Right lobe of liver (tissue), 6 donors: Measurements from ENCODE around the gene ERC1. TPM values are rescaled to one million over a fixed set of nuclear protein-coding genes. Genes with fewer than 3 reads are reported as not detected.
A peak's percentile ranks its signal among the peaks of the same experiment; 100 is the strongest.

Experiments
- ATAC-seq, 4 donors: fragments of 200-7000 bp; cut with Tn5 transposase; one replicate each; pipeline ENCODE4 v1.9.1; 2020; ENCODE audit warnings: mild to moderate bottlenecking in 4 of 4, moderate library complexity in 4 of 4
- DNase-seq, 3 donors: peaks; one replicate each; pipeline ENCODE4 v3.0.0-alpha.2; 2020
- H3K27ac ChIP-seq, 3 donors: fragments of 200-600 bp; one replicate each; pipeline ENCODE4 v1.8.0; 2022
- H3K27me3 ChIP-seq, 2 donors: fragments of 200-600 bp; one replicate each; pipeline ENCODE4 v1.8.0; 2022
- H3K36me3 ChIP-seq, 4 donors: fragments of 200-600 bp; sonication (generic) in 1 of 4; one replicate each; pipeline versions ENCODE4 v1.5.1 to v1.8.0; 2017 to 2022; ENCODE audit warnings: control low read depth in 1 of 4
- H3K4me1 ChIP-seq, 4 donors: fragments of 200-600 bp; sonication (generic) in 1 of 4; one replicate each; pipeline versions ENCODE4 v1.5.1 to v1.8.0; 2017 to 2022; ENCODE audit warnings: control low read depth in 1 of 4
- H3K4me3 ChIP-seq, 3 donors: fragments of 200-600 bp; one replicate each; pipeline ENCODE4 v1.8.0; 2022
- H3K9me3 ChIP-seq, 4 donors: fragments of 200-600 bp; sonication (generic) in 1 of 4; one replicate each; pipeline versions ENCODE4 v1.5.1 to v1.8.0; 2017 to 2022; ENCODE audit warnings: control low read depth in 1 of 4
- CTCF ChIP-seq, 4 donors: fragments of 200-600 bp in 3 of 4; fragments of 450-650 bp in 1 of 4; IDR thresholded peaks; one replicate each; pipeline versions ENCODE4 v1.5.1 to v1.8.0; 2016 to 2022; ENCODE audit warnings: antibody characterized with exemption in 4 of 4, mild to moderate bottlenecking in 2 of 4
- POLR2A ChIP-seq: fragments of 450-650 bp; IDR thresholded peaks from one replicate; pipeline ENCODE4 v1.6.1; 2017; ENCODE audit warnings: antibody characterized with exemption, mild to moderate bottlenecking
- WGBS: methylation state at CpG from one replicate; pipeline ENCODE4 v1.1.6; 2018; ENCODE audit warnings: low coverage, low lambda C conversion rate; ENCODE audit not compliant: insufficient coverage; ENCODE audit errors: missing lambda C conversion rate; 5-methylcytosine and 5-hydroxymethylcytosine counted together
- intact Hi-C, 2 donors: fragments of 100-400 bp; cut with DNase I; formaldehyde crosslinking; loops; one replicate each; pipeline versions ENCODE4 v1.11.2 to v1.14.1; 2022
- total RNA-seq, 6 experiments: library from RNA; depleted of rRNA in 2 of 6; stranded (reverse); fragments of >200 nt in 2 of 6; fragmentation: NEBNext Ultra II Directional in 3 of 6; extraction: Animal tissue kit (Norgen Biotek cat#: 25700) in 3 of 6; gene quantifications; one replicate each; pipeline versions ENCODE4 v1.1.0 to v1.2.4, GENCODE V29; 2016 to 2023
- donor health status: DM: no; HTN: yes; CAD: no.
- donor health status: DM: no; HTN: no; CAD: no.
- donor health status: DM: no; HTN: no; CAD: no.
- donor health status: DM: no; HTN: yes; CAD: no.
- donor health status: DM: no; HTN: yes; CAD: no.

The ERC1 gene
- total RNA-seq, 6 experiments from 2014 or later = 24.8 to 30.8 (median 28.6) TPM

DNA sequence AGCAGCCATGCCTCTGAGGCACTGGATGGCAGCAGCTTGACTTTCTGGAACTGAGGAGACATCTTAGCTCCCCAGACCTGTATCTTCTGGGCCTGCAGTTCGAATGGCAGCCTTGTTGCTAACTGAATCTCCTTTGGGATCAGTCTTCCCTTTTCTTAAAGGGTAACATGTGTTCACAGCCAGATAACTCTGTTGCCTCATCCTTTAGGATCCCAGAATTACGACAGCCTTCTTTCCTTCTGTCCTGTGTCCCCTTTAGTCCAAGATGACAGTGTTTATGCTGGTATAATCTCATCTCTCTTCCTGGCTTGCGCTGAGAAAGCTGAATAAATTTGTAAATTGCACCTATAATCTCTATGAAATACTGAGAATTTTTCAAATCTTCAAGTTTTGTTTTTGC, 9.1 kb upstream of the ERC1 start:
- H3K36me3 ChIP-seq = no peaks in the 10 kb centered on the region
- TF ChIP-seq POLR2A = no peak
- TF ChIP-seq CTCF (IDR thresholded peaks at IDR 0.05) = no peak
- H3K27ac ChIP-seq = no peak overlapping the region
- H3K4me3 ChIP-seq = no peak overlapping the region
- no peaks in the 10 kb centered on the region for H3K4me1 ChIP-seq
- no peaks in the 10 kb centered on the region for H3K9me3 ChIP-seq
- no peaks in the 10 kb centered on the region for H3K27me3 ChIP-seq
- intact Hi-C loops = no loop called here
- no peak for DNase-seq
- 76% methylated on average over 3 of the region's 3 CpGs for WGBS
- no peak for ATAC-seq

GRCh38 chr12:988646-989045, 2.4 kb upstream of the ERC1 start:
- H3K4me3 ChIP-seq = no peak overlapping the region
- ATAC-seq (no peak), DNase-seq (no peak)
- H3K27ac ChIP-seq = no peak overlapping the region
- intact Hi-C loops = no loop called here
- H3K4me1 ChIP-seq = peaks cover 0 to 21% (median 0%) of the 10 kb centered on the region in 4 donors
- H3K36me3 ChIP-seq = no peaks in the 10 kb centered on the region
- 60% methylated on average over 2 of the region's 4 CpGs for WGBS
- no peaks in the 10 kb centered on the region for H3K27me3 ChIP-seq
- TF ChIP-seq CTCF (IDR thresholded peaks at IDR 0.05) (no peak), POLR2A (no peak)
- no peaks in the 10 kb centered on the region for H3K9me3 ChIP-seq

GRCh38 chr12:989051-989450, 2.0 kb upstream of the ERC1 start:
- no peaks in the 10 kb centered on the region for H3K27me3 ChIP-seq
- no peaks in the 10 kb centered on the region for H3K36me3 ChIP-seq
- 81% methylated on average over 2 of the region's 2 CpGs for WGBS
- DNase-seq (no peak), ATAC-seq (no peak)
- H3K9me3 ChIP-seq = no peaks in the 10 kb centered on the region
- TF ChIP-seq POLR2A = no peak
- TF ChIP-seq CTCF (IDR thresholded peaks at IDR 0.05) = no peak
- H3K27ac ChIP-seq = peak overlapping the region in 1 of 3 donors; percentile 96
- intact Hi-C loops = no loop called here
- peaks cover 0 to 21% (median 0%) of the 10 kb centered on the region in 4 donors for H3K4me1 ChIP-seq
- no peak overlapping the region for H3K4me3 ChIP-seq

GRCh38 chr12:989751-990660, 1.0 kb upstream of the ERC1 start:
- Histone ChIP-seq H3K36me3 (no peaks in the 10 kb centered on the region), H3K27me3 (no peaks in the 10 kb centered on the region), H3K4me3 (peak overlapping the region; percentile 73 to 88 (median 80)), H3K4me1 (peaks cover 0 to 21% (median 0%) of the 10 kb centered on the region in 4 donors), H3K9me3 (no peaks in the 10 kb centered on the region), H3K27ac (peak overlapping the region; percentile 96 to 98 (median 97))
- ATAC-seq (peak; percentile 67 to 73 (median 72)), DNase-seq (peak; percentile 79 to 82 (median 82))
- intact Hi-C loops = no loop called here
- WGBS = 2% methylated on average over 23 of the region's 40 CpGs
- TF ChIP-seq POLR2A = no peak
- TF ChIP-seq CTCF (IDR thresholded peaks at IDR 0.05) = no peak
